B cell (primary cell): ENCODE results near the gene NR6A1. TPM values are rescaled to one million over a fixed set of nuclear protein-coding genes. Genes with fewer than 3 reads are reported as not detected.

Experiments used
- ATAC-seq: fragments of 200-7000 bp; cut with Tn5 transposase; one replicate; pipeline ENCODE4 v1.10.0; 2021; ENCODE audit warnings: low read depth, mild to moderate bottlenecking, moderate number of reproducible peaks, moderate library complexity
- CTCF ChIA-PET: fragments of 350-600 bp; sonication (Branson Sonifier 250); formaldehyde crosslinking; loops from one replicate; lab custom pipeline; 2021; ENCODE audit warnings: antibody characterized with exemption, inconsistent platforms; lab: Charles Lee
- POLR2A ChIA-PET: fragments of 350-600 bp; sonication (Branson Sonifier 250); formaldehyde crosslinking; loops from one replicate; lab custom pipeline; 2021; ENCODE audit warnings: antibody characterized with exemption; lab: Charles Lee
- DNase-seq: peaks from one replicate; pipeline ENCODE4 v3.0.0; 2013
- H2AFZ ChIP-seq: 2 replicates; pipeline ENCODE4 v1.6.1; 2012; ENCODE audit warnings: mild to moderate bottlenecking, low read depth, low read length; ENCODE audit not compliant: insufficient read depth, poor library complexity, severe bottlenecking
- H3K27ac ChIP-seq, 2 donors: 1 replicate in 1 of 2; 2 replicates in 1 of 2; pipeline ENCODE4 v1.5.1; 2012 to 2013; ENCODE audit warnings: low read length in 2 of 2, mild to moderate bottlenecking in 2 of 2, moderate library complexity in 1 of 2
- H3K27me3 ChIP-seq, 4 experiments: fragments of 200-600 bp in 1 of 4; sonication (generic) in 1 of 4; replicated peaks in 1 of 4; 1 replicate in 2 of 4; 2 replicates in 2 of 4; pipeline versions ENCODE4 v1.6.1 to v1.7.0; 2013 to 2016; ENCODE audit warnings: low read length in 3 of 4, mild to moderate bottlenecking in 2 of 4, mixed read lengths in 1 of 4, moderate library complexity in 1 of 4; ENCODE audit not compliant: insufficient read depth in 4 of 4, control insufficient read depth in 3 of 4; ENCODE audit errors: control extremely low read depth in 1 of 4
- H3K36me3 ChIP-seq, 2 experiments: replicated peaks in 1 of 2; 1 replicate in 1 of 2; 2 replicates in 1 of 2; pipeline versions ENCODE4 v1.6.1 to v1.7.1; 2013; ENCODE audit warnings: low read length in 1 of 2; ENCODE audit not compliant: insufficient read depth in 2 of 2, control insufficient read depth in 1 of 2; ENCODE audit errors: control extremely low read depth in 1 of 2, extremely low read depth in 1 of 2
- H3K4me1 ChIP-seq, 2 donors: fragments of 200-600 bp in 1 of 2; sonication (generic) in 1 of 2; 1 replicate in 1 of 2; 2 replicates in 1 of 2; pipeline versions ENCODE4 v1.5.1 to v1.6.1; 2013 to 2017; ENCODE audit warnings: low read length in 2 of 2; ENCODE audit not compliant: control insufficient read depth in 2 of 2, insufficient read depth in 2 of 2
- H3K4me2 ChIP-seq: replicated peaks from 2 replicates; pipeline ENCODE3; 2012; ENCODE audit warnings: mild to moderate bottlenecking, low read depth, low read length; ENCODE audit not compliant: poor library complexity, severe bottlenecking
- H3K4me3 ChIP-seq, 5 experiments: fragments of 200-600 bp in 1 of 5; sonication (generic) in 1 of 5; 1 replicate in 3 of 5; 2 replicates in 2 of 5; pipeline versions ENCODE4 v1.5.1 to v1.7.0; 2011 to 2016; ENCODE audit warnings: low read length in 4 of 5, mild to moderate bottlenecking in 4 of 5, low read depth in 2 of 5, control low read depth in 1 of 5, moderate library complexity in 1 of 5; ENCODE audit not compliant: insufficient read depth in 1 of 5; ENCODE audit errors: control extremely low read depth in 1 of 5, extremely low read depth in 1 of 5
- H3K79me2 ChIP-seq: fragments of 200-600 bp; sonication (generic); one replicate; pipeline ENCODE4 v1.6.0; 2016; ENCODE audit warnings: low read length; ENCODE audit not compliant: control insufficient read depth, insufficient read depth
- H3K9ac ChIP-seq: fragments of 200-600 bp; sonication (generic); 2 replicates; pipeline ENCODE4 v1.6.1; 2017; ENCODE audit warnings: mild to moderate bottlenecking, low read length, moderate library complexity
- H3K9me3 ChIP-seq, 3 donors: one replicate each; pipeline versions ENCODE4 v1.6.1 to v1.7.1; 2013; ENCODE audit warnings: low read length in 2 of 3; ENCODE audit not compliant: control insufficient read depth in 2 of 3, insufficient read depth in 1 of 3; ENCODE audit errors: control extremely low read depth in 1 of 3
- H4K20me1 ChIP-seq: 2 replicates; pipeline ENCODE4 v1.6.0; 2012; ENCODE audit warnings: mild to moderate bottlenecking, low read length; ENCODE audit not compliant: insufficient read depth, control insufficient read depth, poor library complexity, severe bottlenecking
- H3K27ac Mint-ChIP-seq: one replicate; pipeline ENCODE4 v1.8.0; 2021; ENCODE audit warnings: mixed read lengths
- H3K27me3 Mint-ChIP-seq: one replicate; pipeline ENCODE4 v1.8.0; 2021; ENCODE audit warnings: mixed read lengths
- H3K4me1 Mint-ChIP-seq: one replicate; pipeline ENCODE4 v1.8.0; 2021; ENCODE audit warnings: mixed read lengths
- H3K4me3 Mint-ChIP-seq: one replicate; pipeline ENCODE4 v1.8.0; 2021; ENCODE audit warnings: mixed read lengths
- H3K9me3 Mint-ChIP-seq: one replicate; pipeline ENCODE4 v1.8.0; 2022; ENCODE audit warnings: mixed read lengths; ENCODE audit not compliant: insufficient read depth
- CTCF ChIP-seq: fragments of 200-600 bp; IDR thresholded peaks from one replicate; pipeline ENCODE4 v1.8.0; 2022; ENCODE audit warnings: antibody characterized with exemption, mild to moderate bottlenecking
- EZH2 ChIP-seq: IDR thresholded peaks from 2 replicates; pipeline ENCODE4 v1.6.1; 2012; ENCODE audit warnings: borderline replicate concordance, low read depth, mild to moderate bottlenecking, moderate library complexity, low read length; ENCODE audit not compliant: insufficient read depth, poor library complexity, severe bottlenecking
- WGBS: methylation state at CpG from one replicate; pipeline ENCODE4 v1.1.5; 2013; ENCODE audit warnings: missing lambda C conversion rate; ENCODE audit not compliant: insufficient coverage; 5-methylcytosine and 5-hydroxymethylcytosine counted together
- intact Hi-C: fragments of 100-400 bp; cut with micrococcal nuclease; formaldehyde crosslinking; loops from one replicate; pipeline ENCODE4 v1.10.0; 2022
- polyA plus RNA-seq: library from polyadenylated mRNA; depleted of rRNA; stranded (reverse); fragments of >200 nt; gene quantifications from 2 replicates; pipeline ENCODE4 v1.2.3, GENCODE V29; 2012
- total RNA-seq, 2 donors: library from RNA; stranded (reverse); fragments of 120-200 nt in 1 of 2; gene quantifications; 1 replicate in 1 of 2; 2 replicates in 1 of 2; pipeline versions ENCODE4 v1.2.3 to v1.2.4, GENCODE V29; 2013 to 2022

Gene NR6A1
- total and polyA plus RNA-seq, 2 donors (not counting 1 experiment from before 2014, with no cell fraction given): 0.09 to 0.67 TPM

GRCh38 chr9:124810663-124811355 lies 39.7 kb upstream of the NR6A1 start:
- POLR2A ChIA-PET: interaction anchor here (0.6 kb wide), 1 partner anchor 1861 kb away, joined by 5 read pairs; no protein-coding TSS in a partner anchor
- Mint-ChIP-seq H3K4me3 (no peak overlapping the region), H3K27ac (no peak overlapping the region), H3K27me3 (no peaks in the 10 kb centered on the region), H3K9me3 (no peaks in the 10 kb centered on the region), H3K4me1 (no peaks in the 10 kb centered on the region)
- 95% methylated on average over 10 of the region's 12 CpGs for WGBS
- Histone ChIP-seq H3K4me2 (no peak overlapping the region), H3K79me2 (no peaks in the 10 kb centered on the region), H4K20me1 (no peaks in the 10 kb centered on the region), H3K4me1 (no peaks in the 10 kb centered on the region), H3K36me3 (no peaks in the 10 kb centered on the region), H3K9ac (no peak overlapping the region), H3K9me3 (no peaks in the 10 kb centered on the region), H3K27me3 (no peaks in the 10 kb centered on the region), H3K4me3 (no peak overlapping the region), H2AFZ (no peak overlapping the region), H3K27ac (no peak overlapping the region)
- intact Hi-C loops: no loop called here
- TF ChIP-seq CTCF (no peak), EZH2 (no peak)
- no peak for DNase-seq
- no peak for ATAC-seq
- CTCF ChIA-PET: no interaction called here

- Mint-ChIP-seq H3K27ac (no peak overlapping the region), H3K9me3 (no peaks in the 10 kb centered on the region), H3K4me1 (peaks cover 5% of the 10 kb centered on the region), H3K27me3 (no peaks in the 10 kb centered on the region), H3K4me3 (no peak overlapping the region)
- H3K27ac ChIP-seq: no peak overlapping the region
- H3K79me2 ChIP-seq: no peaks in the 10 kb centered on the region
- no peaks in the 10 kb centered on the region for H3K9me3 ChIP-seq
- no peak overlapping the region for H3K9ac ChIP-seq
- 95% methylated on average over 60 of the region's 60 CpGs for WGBS
- ChIA-PET CTCF (no interaction called here), POLR2A (no interaction called here)
- H2AFZ ChIP-seq: no peak overlapping the region
- no peaks in the 10 kb centered on the region for H3K4me1 ChIP-seq
- TF ChIP-seq CTCF (no peak), EZH2 (no peak)
- intact Hi-C loops: no loop called here
- H4K20me1 ChIP-seq: no peaks in the 10 kb centered on the region
- no peak for ATAC-seq
- H3K27me3 ChIP-seq: no peaks in the 10 kb centered on the region
- no peak overlapping the region for H3K4me3 ChIP-seq
- no peak overlapping the region for H3K4me2 ChIP-seq
- no peaks in the 10 kb centered on the region for H3K36me3 ChIP-seq
- no peak for DNase-seq
Observed at GRCh38 chr9:124809741-124810500, 38.8 kb upstream of the NR6A1 start.
